ENCODE data around the gene FAM117A. TPM values are rescaled to one million over a fixed set of nuclear protein-coding genes. Genes with fewer than 3 reads are reported as not detected.

FAM117A gene
- total and polyA plus RNA-seq, 2 donors (not counting 1 experiment from before 2014, with no cell fraction given), result 93.4 to 162 TPM

DNA sequence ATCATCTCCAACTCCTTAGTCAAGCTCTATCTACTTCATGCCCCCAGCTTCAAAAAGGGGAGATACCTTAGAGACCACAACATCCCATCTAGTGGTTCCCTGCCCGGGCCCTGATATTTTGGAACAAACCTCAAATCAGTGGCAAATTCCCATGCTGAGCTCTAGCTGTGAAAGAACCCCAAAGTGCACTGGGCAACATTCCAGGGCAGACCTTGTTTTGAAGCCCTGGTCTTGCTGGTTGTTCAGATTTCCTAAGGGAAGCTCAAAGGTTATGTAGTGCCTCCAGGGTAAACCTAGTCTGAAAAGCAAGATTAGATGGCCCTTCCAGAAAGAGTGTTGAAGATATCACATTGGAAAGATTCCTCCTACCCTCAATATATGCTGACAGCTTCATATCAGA, 16.3 kb downstream of the FAM117A start:
- ATAC-seq (ENCODE audit: low read depth), result no peak
- Histone ChIP-seq H3K4me3 (ENCODE audit: control extremely low read depth in 1 of 5, extremely low read depth in 1 of 5, insufficient read depth in 1 of 5, low read depth in 2 of 5, low read length in 4 of 5) (peak overlapping the region in 3 of 5 experiments; percentile 56 to 74 (median 65)), H3K9ac (ENCODE audit: low read length) (peak overlapping the region; percentile 67)

More for the DNA sequence above, 16.3 kb downstream of the FAM117A start:
- Histone ChIP-seq H3K36me3 (replicated peaks in 1 of 2; ENCODE audit: control extremely low read depth in 1 of 2, control insufficient read depth in 1 of 2, extremely low read depth in 1 of 2, insufficient read depth in 2 of 2, low read length in 1 of 2) (peaks cover 0 to 17% of the 10 kb centered on the region in 2 experiments), H3K9me3 (ENCODE audit: control extremely low read depth in 1 of 3, control insufficient read depth in 2 of 3, insufficient read depth in 1 of 3, low read length in 2 of 3) (no peaks in the 10 kb centered on the region), H3K27me3 (replicated peaks in 1 of 4; ENCODE audit: control extremely low read depth in 1 of 4, control insufficient read depth in 3 of 4, insufficient read depth in 4 of 4, low read length in 3 of 4) (no peaks in the 10 kb centered on the region), H2AFZ (ENCODE audit: insufficient read depth, low read depth, low read length, poor library complexity, severe bottlenecking) (peak overlapping the region; percentile 19), H3K4me2 (replicated peaks; ENCODE audit: low read depth, low read length, poor library complexity, severe bottlenecking) (peak overlapping the region; percentile 77), H3K79me2 (ENCODE audit: control insufficient read depth, insufficient read depth, low read length) (peaks cover 88% of the 10 kb centered on the region), H4K20me1 (ENCODE audit: control insufficient read depth, insufficient read depth, low read length, poor library complexity, severe bottlenecking) (no peaks in the 10 kb centered on the region), H3K4me1 (ENCODE audit: control insufficient read depth in 2 of 2, insufficient read depth in 2 of 2, low read length in 2 of 2) (peaks cover 77 to 84% of the 10 kb centered on the region in 2 donors), H3K27ac (ENCODE audit: low read length in 2 of 2) (peak overlapping the region; percentile 89 to 95)
- no peak for DNase-seq
- TF ChIP-seq EZH2 (IDR thresholded peaks at IDR 0.05; ENCODE audit: borderline replicate concordance, insufficient read depth, low read depth, low read length, poor library complexity, severe bottlenecking), result no peak
- TF ChIP-seq, protein P1, sequence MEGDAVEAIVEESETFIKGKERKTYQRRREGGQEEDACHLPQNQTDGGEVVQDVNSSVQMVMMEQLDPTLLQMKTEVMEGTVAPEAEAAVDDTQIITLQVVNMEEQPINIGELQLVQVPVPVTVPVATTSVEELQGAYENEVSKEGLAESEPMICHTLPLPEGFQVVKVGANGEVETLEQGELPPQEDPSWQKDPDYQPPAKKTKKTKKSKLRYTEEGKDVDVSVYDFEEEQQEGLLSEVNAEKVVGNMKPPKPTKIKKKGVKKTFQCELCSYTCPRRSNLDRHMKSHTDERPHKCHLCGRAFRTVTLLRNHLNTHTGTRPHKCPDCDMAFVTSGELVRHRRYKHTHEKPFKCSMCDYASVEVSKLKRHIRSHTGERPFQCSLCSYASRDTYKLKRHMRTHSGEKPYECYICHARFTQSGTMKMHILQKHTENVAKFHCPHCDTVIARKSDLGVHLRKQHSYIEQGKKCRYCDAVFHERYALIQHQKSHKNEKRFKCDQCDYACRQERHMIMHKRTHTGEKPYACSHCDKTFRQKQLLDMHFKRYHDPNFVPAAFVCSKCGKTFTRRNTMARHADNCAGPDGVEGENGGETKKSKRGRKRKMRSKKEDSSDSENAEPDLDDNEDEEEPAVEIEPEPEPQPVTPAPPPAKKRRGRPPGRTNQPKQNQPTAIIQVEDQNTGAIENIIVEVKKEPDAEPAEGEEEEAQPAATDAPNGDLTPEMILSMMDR (IDR thresholded peaks at IDR 0.05), result no peak
- H3K27me3 Mint-ChIP-seq, result no peaks in the 10 kb centered on the region
- ChIA-PET CTCF (interaction anchor here (0.6 to 5.3 kb wide), 7 partner anchors 9 to 52 kb away, joined by 3 to 55 read pairs (median 5); partner anchors contain the start of genes FAM117A and SLC35B1), POLR2A (interaction anchor here (1.0 to 5.9 kb wide), 5 partner anchors 9 to 308 kb away, joined by 3 to 75 read pairs (median 10); partner anchors contain the start of genes FAM117A, ITGA3 and KAT7)
- intact Hi-C loops (cut with micrococcal nuclease), result loop anchor here (1.0 to 2.0 kb wide), 3 partner anchors 8 to 41 kb away; partner anchors contain the start of gene KAT7
- peak overlapping the region; percentile 98 for H3K27ac Mint-ChIP-seq
- WGBS (ENCODE audit: insufficient coverage), result 0% methylated on average over 1 of the region's 1 CpG
- no peaks in the 10 kb centered on the region for H3K9me3 Mint-ChIP-seq (ENCODE audit: insufficient read depth)
- H3K4me1 Mint-ChIP-seq, result peaks cover 80% of the 10 kb centered on the region
- H3K4me3 Mint-ChIP-seq, result peak overlapping the region; percentile 93

Measured in B cell (primary cell).